GM19452 (cell line): ENCODE results near the gene MLPH.
A peak's percentile ranks its signal among the peaks of the same experiment; 100 is the strongest.
"Not testable (repeated sequence)": the region's sequence is repeated elsewhere in the genome, so short reads cannot be mapped to it uniquely, and the experiment has no call there.

ENCODE experiments used
- ATAC-seq: cut with Tn5 transposase; IDR thresholded peaks from one replicate; pipeline ENCODE4 v1.9.1; 2021; ENCODE audit not compliant: unreplicated experiment

MLPH gene

GRCh38 chr2:237457388-237457941 is 29.6 kb upstream of the MLPH start:
- no peak for ATAC-seq

- ATAC-seq, result no peak
Measured at GRCh38 chr2:237458519-237458918, 28.5 kb upstream of the MLPH start.

- no peak for ATAC-seq
Measured at GRCh38 chr2:237459226-237459625, 27.8 kb upstream of the MLPH start.

- ATAC-seq, result no peak
Measured at GRCh38 chr2:237459741-237460174, 27.3 kb upstream of the MLPH start.

- no peak for ATAC-seq
Measured at GRCh38 chr2:237464757-237465391, 22.2 kb upstream of the MLPH start.

- ATAC-seq, result no peak
Measured at GRCh38 chr2:237465515-237466148, 21.4 kb upstream of the MLPH start.

GRCh38 chr2:237466211-237466610 is 20.8 kb upstream of the MLPH start:
- ATAC-seq, result no peak

- no peak for ATAC-seq
Measured at GRCh38 chr2:237467447-237468179, 19.4 kb upstream of the MLPH start.

GRCh38 chr2:237469410-237469809 is 17.6 kb upstream of the MLPH start:
- ATAC-seq, result not testable (repeated sequence)

- no peak for ATAC-seq
Measured at GRCh38 chr2:237469849-237470248, 17.2 kb upstream of the MLPH start.

GRCh38 chr2:237470914-237471313 is 16.1 kb upstream of the MLPH start:
- ATAC-seq, result no peak

- ATAC-seq, result no peak
Measured at GRCh38 chr2:237471438-237472186, 15.4 kb upstream of the MLPH start.

- ATAC-seq, result no peak
Measured at GRCh38 chr2:237472187-237472712, 14.8 kb upstream of the MLPH start.

GRCh38 chr2:237472909-237473877 is 13.9 kb upstream of the MLPH start:
- ATAC-seq, result no peak

GRCh38 chr2:237473878-237474441 is 13.1 kb upstream of the MLPH start:
- ATAC-seq, result no peak

GRCh38 chr2:237474442-237474911 is 12.6 kb upstream of the MLPH start:
- no peak for ATAC-seq

- peak; percentile 87 for ATAC-seq
Measured at GRCh38 chr2:237474931-237475703, 11.9 kb upstream of the MLPH start.

GRCh38 chr2:237475704-237476141 is 11.3 kb upstream of the MLPH start:
- ATAC-seq, result no peak
